ENCODE data around the gene PDE4C.

PDE4C gene

GRCh38 chr19:18192673-18193387 is 33.4 kb downstream of the PDE4C start, which contains the start of gene MPV17L2:
Gene MPV17L2, plus strand, starts transcription at chr19:18193218. Its CDS starts 64 bp downstream, at chr19:18193282.
- DNase-seq (ENCODE audit: low read depth) = peak; percentile 100
- no peak for TF ChIP-seq CTCF (IDR thresholded peaks at IDR 0.05; ENCODE audit: insufficient read depth, low read depth, low read length, missing control alignments)
- H3K4me3 ChIP-seq (ENCODE audit: low read length) = peak within 1 kb of the TSS; percentile 80

- no peak for TF ChIP-seq CTCF (IDR thresholded peaks at IDR 0.05; ENCODE audit: insufficient read depth, low read depth, low read length, missing control alignments)
- peak; percentile 91 for DNase-seq (ENCODE audit: low read depth)
- peak overlapping the region; percentile 55 for H3K4me3 ChIP-seq (ENCODE audit: low read length)
Measured at GRCh38 chr19:18191640-18192062, 34.6 kb downstream of the PDE4C start.

- no peak overlapping the region for H3K4me3 ChIP-seq (ENCODE audit: low read length)
- TF ChIP-seq CTCF (IDR thresholded peaks at IDR 0.05; ENCODE audit: insufficient read depth, low read depth, low read length, missing control alignments) = no peak
- DNase-seq (ENCODE audit: low read depth) = no peak
Measured at GRCh38 chr19:18190278-18190677, 36.0 kb downstream of the PDE4C start.

GRCh38 chr19:18185538-18185937 is 40.7 kb downstream of the PDE4C start:
- no peak for TF ChIP-seq CTCF (IDR thresholded peaks at IDR 0.05; ENCODE audit: insufficient read depth, low read depth, low read length, missing control alignments)

GRCh38 chr19:18183529-18183928 is 42.7 kb downstream of the PDE4C start:
- DNase-seq (ENCODE audit: low read depth) = no peak
- no peak overlapping the region for H3K4me3 ChIP-seq (ENCODE audit: low read length)
- TF ChIP-seq CTCF (IDR thresholded peaks at IDR 0.05; ENCODE audit: insufficient read depth, low read depth, low read length, missing control alignments) = no peak

More at GRCh38 chr19:18185538-18185937, 40.7 kb downstream of the PDE4C start:
- no peak overlapping the region for H3K4me3 ChIP-seq (ENCODE audit: low read length)
- no peak for DNase-seq (ENCODE audit: low read depth)

- H3K4me3 ChIP-seq (ENCODE audit: low read length) = no peak overlapping the region
- DNase-seq (ENCODE audit: low read depth) = no peak
- no peak for TF ChIP-seq CTCF (IDR thresholded peaks at IDR 0.05; ENCODE audit: insufficient read depth, low read depth, low read length, missing control alignments)
Measured at GRCh38 chr19:18179957-18180356, 46.3 kb downstream of the PDE4C start.
